ENCODE measurements around the gene CACNA2D3. TPM values are rescaled to one million over a fixed set of nuclear protein-coding genes. Genes with fewer than 3 reads are reported as not detected.
A peak's percentile ranks its signal among the peaks of the same experiment; 100 is the strongest.

The CACNA2D3 gene
- total RNA-seq, 1 experiment from 2014 or later = 0.59 TPM

DNA sequence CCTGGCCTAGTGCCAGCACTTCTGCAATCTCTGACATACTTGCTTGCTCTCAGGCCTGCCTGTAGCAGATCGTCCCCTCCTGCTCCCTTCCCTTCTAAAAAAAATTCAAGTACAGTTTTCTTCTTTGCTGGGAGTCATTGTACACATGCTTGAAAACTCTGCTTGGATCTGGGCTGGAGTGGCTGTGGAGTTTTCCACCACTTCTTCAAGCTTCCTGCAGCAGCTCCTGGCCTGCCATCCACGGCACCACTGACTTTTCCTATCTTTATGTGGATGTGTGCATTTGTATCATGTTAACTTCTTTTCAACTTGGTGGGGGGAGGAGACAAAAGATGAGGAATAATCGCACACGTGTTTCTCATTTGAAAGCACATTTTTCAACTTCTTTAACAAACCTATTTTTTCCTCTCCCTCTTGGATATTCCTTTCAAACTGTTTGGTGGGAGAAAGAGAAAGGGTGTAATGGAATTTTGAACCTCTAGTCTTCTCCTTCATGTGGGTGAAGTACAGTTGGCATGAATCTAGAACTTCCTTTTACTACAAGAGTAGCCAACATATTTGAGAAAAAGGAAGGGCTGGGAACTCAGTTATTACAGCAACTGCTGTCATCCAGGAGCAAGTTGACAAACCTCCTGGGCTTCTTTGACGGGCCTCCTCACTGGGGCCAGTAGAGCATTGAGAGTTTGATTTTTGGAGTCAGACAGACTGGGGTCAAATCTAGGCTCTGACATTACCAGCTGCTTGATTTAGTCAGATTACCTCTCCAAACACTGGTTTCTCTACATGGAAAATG, 866.7 kb downstream of the CACNA2D3 start:
- Histone ChIP-seq H3K27me3 (ENCODE audit: insufficient read depth, low read depth) (no peaks in the 10 kb centered on the region), H3K4me3 (no peak overlapping the region), H3K9me2 (ENCODE audit: insufficient read depth) (no peaks in the 10 kb centered on the region), H3F3A (ENCODE audit: insufficient read depth, low read depth) (no peaks in the 10 kb centered on the region), H3K4me1 (replicated peaks; ENCODE audit: insufficient read depth) (no peaks in the 10 kb centered on the region), H3K27ac (no peak overlapping the region), H2AFZ (no peak overlapping the region), H3K4me2 (no peak overlapping the region), H3K9me3 (ENCODE audit: insufficient read depth, low read depth) (no peaks in the 10 kb centered on the region), H4K20me1 (ENCODE audit: insufficient read depth) (no peaks in the 10 kb centered on the region), H3K36me3 (ENCODE audit: low read depth) (no peaks in the 10 kb centered on the region), H3K79me2 (ENCODE audit: low read depth) (no peaks in the 10 kb centered on the region)
- intact Hi-C loops (cut with micrococcal nuclease; ENCODE audit: unreplicated experiment) = no loop called here
- DNase-seq = peak in 1 of 2 experiments; percentile 23
- BruUV-seq (replicated peaks) = no TSS peak
- CTCF ChIA-PET = no interaction called here
- TF ChIP-seq EZH2 (IDR thresholded peaks at IDR 0.05; ENCODE audit: low read depth) = no peak
- TF ChIP-seq, protein P1, sequence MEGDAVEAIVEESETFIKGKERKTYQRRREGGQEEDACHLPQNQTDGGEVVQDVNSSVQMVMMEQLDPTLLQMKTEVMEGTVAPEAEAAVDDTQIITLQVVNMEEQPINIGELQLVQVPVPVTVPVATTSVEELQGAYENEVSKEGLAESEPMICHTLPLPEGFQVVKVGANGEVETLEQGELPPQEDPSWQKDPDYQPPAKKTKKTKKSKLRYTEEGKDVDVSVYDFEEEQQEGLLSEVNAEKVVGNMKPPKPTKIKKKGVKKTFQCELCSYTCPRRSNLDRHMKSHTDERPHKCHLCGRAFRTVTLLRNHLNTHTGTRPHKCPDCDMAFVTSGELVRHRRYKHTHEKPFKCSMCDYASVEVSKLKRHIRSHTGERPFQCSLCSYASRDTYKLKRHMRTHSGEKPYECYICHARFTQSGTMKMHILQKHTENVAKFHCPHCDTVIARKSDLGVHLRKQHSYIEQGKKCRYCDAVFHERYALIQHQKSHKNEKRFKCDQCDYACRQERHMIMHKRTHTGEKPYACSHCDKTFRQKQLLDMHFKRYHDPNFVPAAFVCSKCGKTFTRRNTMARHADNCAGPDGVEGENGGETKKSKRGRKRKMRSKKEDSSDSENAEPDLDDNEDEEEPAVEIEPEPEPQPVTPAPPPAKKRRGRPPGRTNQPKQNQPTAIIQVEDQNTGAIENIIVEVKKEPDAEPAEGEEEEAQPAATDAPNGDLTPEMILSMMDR (conservative IDR thresholded peaks at IDR 0.05) = no peak
- POLR2A ChIA-PET (ENCODE audit: unreplicated experiment) = interaction anchor here (0.6 to 0.7 kb wide), 3 partner anchors 10 to 90 kb away, joined by 3 to 6 read pairs (median 5); no protein-coding TSS in a partner anchor

DNA sequence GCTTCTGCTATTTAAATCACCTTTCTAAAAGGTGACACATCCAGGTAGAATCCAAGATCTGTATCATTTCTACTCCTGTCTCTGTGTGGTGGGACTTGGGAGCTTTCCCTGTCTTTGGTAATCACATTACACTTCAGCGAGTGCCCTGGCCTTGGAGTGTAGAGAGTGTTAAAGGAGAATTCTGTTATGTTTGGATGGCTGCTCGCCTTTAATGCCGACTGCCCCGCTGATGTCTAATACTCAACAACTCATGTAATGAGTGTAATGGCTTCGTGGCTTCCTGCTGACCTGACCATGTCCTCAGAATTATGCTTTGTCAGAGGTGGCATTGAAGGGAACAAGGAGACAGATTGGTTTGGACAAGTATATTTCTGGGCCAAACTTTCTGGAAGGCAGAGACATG, 871.8 kb downstream of the CACNA2D3 start:
- TF ChIP-seq, protein P1 (conservative IDR thresholded peaks at IDR 0.05) = no peak
- TF ChIP-seq EZH2 (IDR thresholded peaks at IDR 0.05; ENCODE audit: low read depth) = no peak
- H2AFZ ChIP-seq = no peak overlapping the region
- H4K20me1 ChIP-seq (ENCODE audit: insufficient read depth) = no peaks in the 10 kb centered on the region
- no TSS peak for BruUV-seq (replicated peaks)
- ChIA-PET CTCF (no interaction called here), POLR2A (ENCODE audit: unreplicated experiment) (interaction anchor here (0.7 kb wide), 2 partner anchors 20 to 123 kb away, joined by 3 to 4 read pairs; no protein-coding TSS in a partner anchor)
- H3K9me2 ChIP-seq (ENCODE audit: insufficient read depth) = no peaks in the 10 kb centered on the region
- H3K27me3 ChIP-seq (ENCODE audit: insufficient read depth, low read depth) = no peaks in the 10 kb centered on the region
- H3K27ac ChIP-seq = no peak overlapping the region
- no peaks in the 10 kb centered on the region for H3K79me2 ChIP-seq (ENCODE audit: low read depth)
- intact Hi-C loops (cut with micrococcal nuclease; ENCODE audit: unreplicated experiment) = loop anchor here (1.0 kb wide), 1 partner anchor 124 kb away; no protein-coding TSS in a partner anchor
- H3K4me2 ChIP-seq = no peak overlapping the region
- no peaks in the 10 kb centered on the region for H3K4me1 ChIP-seq (replicated peaks; ENCODE audit: insufficient read depth)
- no peak for DNase-seq
- no peaks in the 10 kb centered on the region for H3K9me3 ChIP-seq (ENCODE audit: insufficient read depth, low read depth)
- H3K36me3 ChIP-seq (ENCODE audit: low read depth) = no peaks in the 10 kb centered on the region
- H3F3A ChIP-seq (ENCODE audit: insufficient read depth, low read depth) = no peaks in the 10 kb centered on the region
- H3K4me3 ChIP-seq = no peak overlapping the region

DNA sequence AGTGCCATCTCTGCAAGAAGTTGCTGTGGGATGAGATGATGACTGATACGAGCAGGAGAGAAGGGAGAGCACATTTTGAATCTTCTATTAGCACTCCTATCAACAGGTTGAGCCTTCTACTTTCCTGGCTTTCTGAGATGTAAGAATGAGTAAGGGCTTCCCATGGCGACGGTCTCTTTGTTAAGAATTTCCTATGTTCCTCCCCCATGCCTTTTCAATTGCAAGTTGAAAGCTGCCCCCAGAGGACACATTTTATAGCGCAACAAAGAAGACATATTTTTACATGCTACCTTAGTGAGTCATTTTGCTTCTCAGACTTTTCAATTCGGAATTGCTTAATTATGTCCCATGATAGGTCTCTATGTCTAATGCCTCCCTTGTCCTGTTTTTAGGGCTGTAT, 876.8 kb downstream of the CACNA2D3 start:
- Histone ChIP-seq H3K27me3 (ENCODE audit: insufficient read depth, low read depth) (no peaks in the 10 kb centered on the region), H3K4me2 (no peak overlapping the region), H3K27ac (no peak overlapping the region), H3K79me2 (ENCODE audit: low read depth) (no peaks in the 10 kb centered on the region), H3F3A (ENCODE audit: insufficient read depth, low read depth) (0 out of 2 replicates have a peak, but pooled peaks cover 4% of the 10 kb centered on the region), H3K36me3 (ENCODE audit: low read depth) (no peaks in the 10 kb centered on the region), H2AFZ (no peak overlapping the region), H3K4me1 (replicated peaks; ENCODE audit: insufficient read depth) (peaks cover 4% of the 10 kb centered on the region; the same call in 1 of the 2 replicates), H3K4me3 (no peak overlapping the region), H3K9me3 (ENCODE audit: insufficient read depth, low read depth) (no peaks in the 10 kb centered on the region), H4K20me1 (ENCODE audit: insufficient read depth) (no peaks in the 10 kb centered on the region), H3K9me2 (ENCODE audit: insufficient read depth) (no peaks in the 10 kb centered on the region)
- TF ChIP-seq, protein P1 (conservative IDR thresholded peaks at IDR 0.05) = peak; percentile 48; the same call in 1 of the 2 replicates
- TF ChIP-seq EZH2 (IDR thresholded peaks at IDR 0.05; ENCODE audit: low read depth) = no peak
- DNase-seq = peak; percentile 33 to 71
- CTCF ChIA-PET = no interaction called here
- POLR2A ChIA-PET (ENCODE audit: unreplicated experiment) = interaction anchor here (0.6 kb wide), 2 partner anchors 11 to 108 kb away, joined by 5 read pairs; no protein-coding TSS in a partner anchor
- BruUV-seq (replicated peaks) = no TSS peak
- intact Hi-C loops (cut with micrococcal nuclease; ENCODE audit: unreplicated experiment) = loop anchor here (1.0 to 5.0 kb wide), 3 partner anchors 47 to 129 kb away; no protein-coding TSS in a partner anchor

All from PC-9 (cell line).